ENCODE measurements around the gene SOWAHA.

Gene SOWAHA

GRCh38 chr5:132810605-132811004 lies 2.5 kb upstream of the SOWAHA start:
- DNase-seq: no peak

- DNase-seq: no peak
Observed at GRCh38 chr5:132812123-132812765, 858 bp upstream of the SOWAHA start.

DNA sequence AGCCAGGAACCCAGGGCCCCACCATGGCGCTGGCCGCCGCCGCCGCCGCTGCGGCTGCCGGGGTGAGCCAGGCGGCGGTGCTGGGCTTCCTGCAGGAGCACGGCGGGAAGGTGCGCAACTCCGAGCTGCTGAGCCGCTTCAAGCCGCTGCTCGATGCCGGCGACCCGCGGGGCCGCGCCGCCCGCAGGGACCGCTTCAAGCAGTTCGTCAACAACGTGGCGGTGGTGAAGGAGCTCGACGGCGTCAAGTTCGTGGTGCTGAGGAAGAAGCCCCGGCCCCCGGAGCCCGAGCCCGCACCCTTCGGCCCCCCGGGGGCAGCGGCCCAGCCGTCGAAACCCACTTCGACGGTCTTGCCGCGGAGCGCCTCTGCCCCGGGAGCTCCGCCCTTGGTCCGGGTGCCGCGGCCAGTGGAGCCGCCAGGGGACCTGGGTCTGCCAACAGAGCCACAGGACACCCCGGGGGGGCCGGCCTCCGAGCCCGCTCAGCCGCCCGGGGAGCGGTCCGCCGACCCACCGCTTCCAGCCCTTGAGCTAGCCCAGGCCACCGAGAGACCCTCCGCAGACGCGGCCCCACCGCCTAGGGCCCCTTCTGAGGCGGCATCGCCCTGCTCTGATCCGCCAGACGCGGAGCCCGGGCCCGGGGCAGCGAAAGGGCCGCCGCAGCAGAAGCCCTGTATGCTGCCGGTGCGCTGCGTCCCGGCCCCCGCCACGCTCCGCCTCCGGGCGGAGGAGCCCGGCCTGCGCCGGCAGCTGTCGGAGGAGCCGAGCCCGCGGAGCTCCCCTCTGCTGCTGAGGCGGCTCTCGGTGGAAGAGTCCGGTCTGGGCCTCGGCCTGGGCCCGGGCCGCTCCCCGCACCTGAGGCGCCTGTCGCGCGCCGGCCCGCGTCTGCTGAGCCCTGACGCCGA lies 749 bp downstream of the SOWAHA start:
- DNase-seq: no peak

- no peak for DNase-seq
Observed at GRCh38 chr5:132814503-132815294, 1.6 kb downstream of the SOWAHA start.

- peak; percentile 69 for DNase-seq
Observed at GRCh38 chr5:132815454-132815853, 2.4 kb downstream of the SOWAHA start.

GRCh38 chr5:132816083-132816482 lies 3.0 kb downstream of the SOWAHA start:
- DNase-seq: no peak

DNA sequence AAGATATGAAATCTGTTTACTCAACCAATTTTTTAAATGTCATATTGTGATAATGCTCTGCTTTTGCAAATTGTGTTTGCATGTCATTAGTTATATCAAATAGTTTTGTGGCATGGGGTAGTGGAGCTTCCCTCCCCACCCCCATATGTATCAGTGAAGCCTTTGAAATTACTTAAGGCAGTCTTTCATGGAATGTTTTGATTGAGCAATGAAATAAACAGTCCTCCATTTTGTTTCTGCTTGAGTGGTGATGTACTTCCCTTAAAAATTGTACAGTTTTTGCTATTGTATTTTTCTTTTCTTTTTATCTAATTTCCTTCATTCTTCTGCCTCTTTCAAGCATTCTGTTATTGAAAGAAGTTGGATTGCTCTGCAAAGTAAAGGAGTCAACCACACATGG lies 3.5 kb downstream of the SOWAHA start:
- no peak for DNase-seq

DNA sequence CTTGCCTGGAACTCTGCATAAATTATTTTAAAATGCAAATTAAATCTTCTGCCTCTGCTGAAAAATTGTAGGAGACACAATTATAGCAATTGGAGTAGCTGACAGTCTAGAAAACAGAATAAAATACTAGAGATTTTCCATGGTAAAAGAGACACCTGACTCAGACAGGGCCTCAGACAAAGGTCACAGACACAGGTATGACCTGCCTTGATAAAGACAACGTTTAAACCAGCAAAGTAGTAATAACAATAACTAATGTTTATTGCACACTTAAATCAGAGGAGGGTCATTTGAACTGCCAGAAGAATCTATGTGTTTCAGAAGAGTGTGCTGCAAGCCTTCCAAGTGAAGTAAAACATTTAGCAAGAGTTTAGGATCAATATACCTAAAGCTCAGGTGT lies 3.9 kb downstream of the SOWAHA start:
- no peak for DNase-seq

DNA sequence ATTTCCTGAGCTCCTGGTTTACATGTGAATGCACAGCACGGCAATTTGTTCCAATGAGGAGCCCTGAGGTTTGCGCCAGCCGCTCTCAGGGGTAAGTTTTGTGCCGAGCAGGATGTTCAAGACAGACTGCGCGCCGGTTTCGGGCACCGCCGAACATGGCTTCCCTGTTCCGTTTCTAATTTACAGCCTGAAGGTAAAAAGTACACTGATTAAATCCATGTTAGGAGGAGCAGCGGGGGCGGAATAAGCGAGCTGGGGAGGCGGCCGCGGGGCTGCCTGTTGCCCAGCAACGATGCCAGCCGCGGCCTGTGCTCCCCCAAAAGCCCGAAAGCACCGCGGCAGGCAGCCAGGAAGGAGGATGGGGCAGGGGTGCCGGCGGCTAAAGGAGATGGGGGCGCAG lies 6.4 kb downstream of the SOWAHA start:
- DNase-seq: no peak

GRCh38 chr5:132820162-132820754 lies 7.2 kb downstream of the SOWAHA start:
- DNase-seq: peak; percentile 84

GRCh38 chr5:132821350-132821749 lies 8.2 kb downstream of the SOWAHA start:
- DNase-seq: no peak

- DNase-seq: no peak
Observed at GRCh38 chr5:132821791-132822190, 8.7 kb downstream of the SOWAHA start.

DNA sequence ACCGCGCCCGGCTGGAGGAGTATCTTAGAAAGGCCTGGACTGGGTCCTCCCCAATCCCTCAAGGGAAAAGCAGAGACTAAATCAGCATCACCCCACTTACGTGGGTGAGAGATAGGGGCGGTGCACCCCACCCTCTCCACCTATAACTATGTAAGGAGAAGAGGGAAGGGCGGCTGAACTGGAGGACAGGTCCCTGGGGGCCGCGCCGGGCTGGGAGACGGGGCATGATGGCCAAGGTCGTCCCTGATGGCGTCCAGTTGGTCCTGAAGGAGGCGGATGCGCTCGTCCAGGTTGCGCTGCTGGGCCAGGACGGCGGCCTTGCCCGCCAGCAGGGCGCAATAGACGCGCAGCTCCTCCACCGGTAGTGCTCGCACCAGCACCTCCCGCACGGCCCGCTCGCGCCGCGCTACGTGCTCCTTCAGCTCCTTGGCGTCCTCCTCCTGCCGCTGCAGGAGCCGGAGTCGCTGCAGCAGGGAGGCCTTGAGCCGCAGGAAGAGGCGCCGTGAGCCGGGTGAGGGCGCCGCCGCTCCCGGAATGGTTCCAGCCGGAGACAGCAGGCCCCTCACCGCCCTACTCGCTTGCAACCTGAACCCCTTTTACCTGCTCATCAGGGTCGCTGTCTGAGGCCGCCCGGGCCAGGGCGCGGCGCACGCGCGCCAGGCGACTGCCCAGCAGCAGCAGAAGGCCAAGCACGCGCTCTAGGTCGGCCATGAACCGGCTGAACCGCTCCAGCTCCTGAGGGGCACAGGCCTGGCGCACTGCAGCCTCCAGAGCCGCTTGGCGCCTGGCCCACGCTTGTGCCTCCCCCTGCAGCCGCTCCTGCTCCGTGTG lies 9.8 kb downstream of the SOWAHA start:
- no peak for DNase-seq

DNA sequence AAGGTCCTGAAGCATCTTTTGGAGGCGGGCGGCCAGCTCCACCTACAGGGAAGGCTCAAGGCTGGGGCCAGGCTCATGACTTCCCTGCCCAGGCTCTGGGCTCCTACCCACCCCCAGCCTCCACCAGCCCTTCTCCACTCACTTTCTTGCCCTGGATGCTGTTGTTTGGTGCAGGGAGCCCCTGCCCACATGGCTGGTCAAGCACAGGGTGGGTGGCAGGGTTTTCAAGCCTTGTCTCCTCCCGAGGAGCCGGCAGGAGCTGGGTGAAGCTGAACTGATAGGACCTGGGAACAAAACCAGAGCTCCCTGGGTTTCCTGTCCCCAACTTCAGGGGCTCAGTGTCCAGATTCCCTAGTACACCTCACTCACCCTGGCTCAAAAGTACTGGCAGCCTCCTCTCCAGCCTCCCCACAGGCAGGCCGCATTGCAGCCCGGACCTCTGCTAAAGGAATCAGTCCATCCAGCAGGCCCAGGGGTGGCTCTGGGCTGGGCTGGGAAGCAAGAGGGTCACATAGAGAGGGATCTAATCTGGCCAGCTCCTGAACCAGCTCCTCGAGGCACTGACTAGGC lies 10.5 kb downstream of the SOWAHA start:
- no peak for DNase-seq

DNA sequence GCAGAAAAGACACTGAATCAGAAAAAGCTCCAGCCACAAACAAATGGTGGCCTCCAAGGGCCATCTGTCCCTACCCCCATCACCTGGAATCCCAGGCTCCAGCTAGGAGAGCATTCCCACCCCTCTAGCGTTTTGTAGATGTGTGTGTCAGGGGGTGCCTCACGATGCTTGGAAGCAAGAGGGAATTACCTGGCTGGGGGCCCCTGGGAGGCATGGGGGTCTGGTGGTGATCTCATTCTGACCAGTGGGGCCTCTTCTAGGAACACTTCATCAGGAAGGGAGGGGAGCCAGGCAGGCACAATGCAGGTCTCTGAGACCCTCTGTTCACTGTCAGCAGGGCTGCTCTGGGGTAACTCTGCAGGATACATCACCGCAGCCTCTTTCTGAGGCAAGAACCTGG lies 11.3 kb downstream of the SOWAHA start:
- no peak for DNase-seq

DNA sequence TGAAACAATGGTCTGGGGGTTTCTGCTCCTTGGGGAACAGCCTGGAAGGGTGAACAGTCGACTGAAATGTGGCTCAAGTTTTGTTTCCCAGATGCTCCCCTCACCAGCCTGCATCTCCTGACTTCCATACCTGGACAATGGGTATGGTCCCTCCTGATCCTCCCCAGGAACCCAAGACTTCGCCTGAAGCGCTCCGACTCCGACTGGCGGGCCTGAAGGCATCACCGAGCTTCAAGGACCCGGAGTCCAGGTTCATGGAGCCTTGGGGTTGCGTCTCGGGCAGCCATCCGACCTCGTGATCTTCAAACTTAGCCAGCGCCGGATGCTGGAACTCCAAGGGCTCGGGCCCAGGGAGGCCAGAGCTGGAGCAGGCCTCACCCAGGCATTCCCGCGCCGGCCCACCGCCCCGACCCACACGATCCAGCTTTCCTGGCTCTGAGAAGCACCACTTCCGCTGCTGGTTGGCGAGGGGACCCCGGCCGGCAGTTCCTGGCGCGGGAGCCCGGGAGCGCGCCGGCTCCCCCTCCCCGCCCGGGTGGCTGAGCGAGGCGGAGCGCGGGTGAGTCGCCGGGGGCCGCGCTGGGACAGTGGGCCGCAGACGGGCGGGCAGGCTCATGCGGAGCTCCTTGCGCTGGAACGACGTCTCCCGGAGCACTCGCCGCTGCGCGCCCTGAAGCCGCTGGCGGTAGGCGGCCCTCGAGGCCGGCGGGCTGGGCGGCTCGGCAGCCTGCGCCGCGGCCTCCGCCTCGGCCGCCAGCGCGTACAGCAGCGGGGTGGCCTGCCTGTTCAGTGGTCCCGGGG lies 12.1 kb downstream of the SOWAHA start:
- no peak for DNase-seq

DNA sequence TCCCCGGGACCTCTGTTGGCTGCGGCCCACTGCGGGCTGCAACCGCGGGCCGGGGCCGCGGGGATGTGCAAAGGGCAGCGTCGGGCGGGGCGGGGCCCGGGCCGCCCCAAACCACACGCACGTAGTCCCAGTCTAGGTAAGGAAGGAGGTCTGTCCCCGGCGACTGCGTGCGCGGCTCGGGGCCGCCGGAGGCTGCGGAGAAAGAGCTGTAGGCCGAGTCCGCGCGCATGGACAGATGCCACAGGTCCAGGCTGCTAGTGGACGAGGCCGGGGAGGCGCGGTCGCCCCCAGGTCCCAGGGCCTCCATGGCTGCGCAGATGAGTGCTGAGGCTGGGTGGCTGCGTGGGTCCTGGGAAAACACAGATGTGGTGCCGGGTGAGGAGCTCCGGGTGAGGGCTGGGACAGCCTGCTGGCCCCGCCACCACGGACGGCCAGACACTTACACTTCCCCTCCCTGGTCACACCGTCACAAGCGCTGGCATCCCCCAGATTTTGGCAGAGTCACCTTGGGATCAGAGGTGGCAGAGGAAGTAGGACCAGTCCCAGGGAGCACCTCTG lies 12.8 kb downstream of the SOWAHA start:
- no peak for DNase-seq

GRCh38 chr5:132826424-132827082 lies 13.5 kb downstream of the SOWAHA start:
- DNase-seq: no peak

DNA sequence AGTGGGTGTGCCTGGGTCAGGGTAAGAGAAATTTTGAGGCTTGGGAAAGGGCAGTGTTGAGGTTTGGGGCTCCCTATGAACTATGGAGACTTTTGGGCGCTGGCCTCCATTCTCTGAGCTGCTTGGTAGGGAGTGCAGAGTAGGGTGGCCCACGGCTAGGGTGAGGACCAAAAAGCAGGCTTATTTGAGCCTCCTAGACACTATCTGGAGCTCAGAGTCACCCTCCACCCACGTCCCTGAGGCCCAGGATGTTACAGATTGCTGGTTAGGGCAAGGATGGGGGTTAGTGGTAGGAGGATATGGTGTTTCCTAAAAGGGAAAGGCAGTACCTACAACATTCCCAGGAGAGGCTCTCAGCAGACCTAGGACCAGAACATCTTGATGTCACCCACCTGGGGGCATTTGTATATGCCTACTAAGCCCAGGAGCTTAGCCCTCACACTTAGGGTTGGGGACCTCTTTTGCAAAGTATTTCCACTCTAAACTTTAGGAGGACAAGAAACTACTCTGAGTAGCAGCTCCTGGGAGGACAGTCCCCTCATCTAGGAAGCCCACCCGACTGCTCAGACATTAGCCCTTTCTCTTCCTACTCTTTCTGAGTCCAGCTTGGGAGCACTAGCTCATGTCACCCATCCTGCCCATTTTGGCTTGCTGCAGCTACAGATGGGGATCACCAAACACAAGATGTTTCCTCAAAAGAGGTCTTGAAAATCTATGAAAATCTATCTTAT lies 15.0 kb downstream of the SOWAHA start:
- DNase-seq: no peak
